IMR-90 (cell line): ENCODE results near the gene RSRC1. TPM values are rescaled to one million over a fixed set of nuclear protein-coding genes. Genes with fewer than 3 reads are reported as not detected.

Experiments used
- ATAC-seq: fragments of 200-7000 bp; cut with Tn5 transposase; 2 replicates; pipeline ENCODE4 v1.9.1; 2020; ENCODE audit warnings: low read depth, mild to moderate bottlenecking, moderate library complexity
- BruUV-seq: library from RNA; stranded (reverse); fragments of 400-500 nt; replicated peaks from 2 replicates; lab custom pipeline; 2021; lab: Mats Ljungman, UMichigan
- CTCF ChIA-PET: fragments of 300-600 bp; formaldehyde crosslinking; extraction: SDS; loops from one replicate; lab custom pipeline; 2021; ENCODE audit warnings: antibody characterized with exemption; lab: Yijun Ruan, JAX
- POLR2A ChIA-PET: fragments of 300-600 bp; sonication (Branson Sonifier 250); formaldehyde crosslinking; loops from one replicate; lab custom pipeline; 2022; ENCODE audit warnings: antibody characterized with exemption; ENCODE audit not compliant: unreplicated experiment; lab: Charles Lee
- DNase-seq: peaks from one replicate; pipeline ENCODE4 v3.0.0; 2013
- H2AFZ ChIP-seq: replicated peaks from 2 replicates; pipeline ENCODE3; 2013; ENCODE audit warnings: low read length, mild to moderate bottlenecking; ENCODE audit not compliant: poor library complexity
- H2AK5ac ChIP-seq: 2 replicates; pipeline ENCODE4 v1.6.1; 2013; ENCODE audit warnings: low read depth, low read length, inconsistent platforms
- H2AK9ac ChIP-seq: replicated peaks from 2 replicates; pipeline ENCODE3; 2013; ENCODE audit warnings: mild to moderate bottlenecking, low read depth, low read length, moderate library complexity; ENCODE audit not compliant: poor library complexity
- H2BK120ac ChIP-seq: 2 replicates; pipeline ENCODE4 v1.6.1; 2013; ENCODE audit warnings: low read depth, low read length, inconsistent platforms
- H2BK15ac ChIP-seq: 3 replicates; pipeline ENCODE4 v1.6.1; 2013; ENCODE audit warnings: low read depth, low read length, inconsistent platforms
- H2BK20ac ChIP-seq: 2 replicates; pipeline ENCODE4 v1.6.1; 2013; ENCODE audit warnings: low read depth, mild to moderate bottlenecking, inconsistent platforms, low read length, moderate library complexity
- H2BK5ac ChIP-seq: 2 replicates; pipeline ENCODE4 v1.6.1; 2013; ENCODE audit warnings: mild to moderate bottlenecking, low read depth, low read length, inconsistent platforms; ENCODE audit not compliant: poor library complexity, severe bottlenecking
- H3K14ac ChIP-seq: replicated peaks from 2 replicates; pipeline ENCODE4 v1.6.1; 2013; ENCODE audit warnings: low read depth, low read length, inconsistent platforms
- H3K18ac ChIP-seq: 2 replicates; pipeline ENCODE4 v1.6.1; 2013; ENCODE audit warnings: low read depth, low read length, control low read depth
- H3K23ac ChIP-seq: 2 replicates; pipeline ENCODE4 v1.6.1; 2013; ENCODE audit warnings: low read depth, low read length, inconsistent platforms
- H3K27ac ChIP-seq: 2 replicates; pipeline ENCODE4 v1.5.1; 2013; ENCODE audit warnings: mild to moderate bottlenecking, control low read depth, low read length; ENCODE audit not compliant: insufficient read depth
- H3K27me3 ChIP-seq: 2 replicates; pipeline ENCODE4 v1.6.1; 2013; ENCODE audit warnings: low read length; ENCODE audit not compliant: control insufficient read depth, insufficient read depth
- H3K36me3 ChIP-seq: 2 replicates; pipeline ENCODE4 v1.6.1; 2013; ENCODE audit warnings: low read length, mixed read lengths; ENCODE audit not compliant: control insufficient read depth, insufficient read depth
- H3K4ac ChIP-seq: 2 replicates; pipeline ENCODE4 v1.6.1; 2013; ENCODE audit warnings: low read depth, low read length, inconsistent platforms
- H3K4me1 ChIP-seq: 2 replicates; pipeline ENCODE4 v1.6.1; 2013; ENCODE audit warnings: low read length, mixed read lengths; ENCODE audit not compliant: control insufficient read depth, insufficient read depth
- H3K4me2 ChIP-seq: 2 replicates; pipeline ENCODE4 v1.6.1; 2013; ENCODE audit warnings: low read depth, mild to moderate bottlenecking, control low read depth, low read length, moderate library complexity
- H3K4me3 ChIP-seq: 2 replicates; pipeline ENCODE4 v1.5.1; 2013; ENCODE audit warnings: low read depth, mild to moderate bottlenecking, control low read depth, low read length, moderate library complexity; ENCODE audit not compliant: insufficient read depth
- H3K56ac ChIP-seq: 2 replicates; pipeline ENCODE4 v1.6.1; 2013; ENCODE audit warnings: low read length, inconsistent platforms; ENCODE audit not compliant: insufficient read depth; ENCODE audit errors: extremely low read depth
- H3K79me1 ChIP-seq, 2 experiments: 2 replicates each; pipeline ENCODE4 v1.6.1; 2013; ENCODE audit warnings: low read length in 2 of 2, inconsistent platforms in 1 of 2, low read depth in 1 of 2
- H3K9ac ChIP-seq: 2 replicates; pipeline ENCODE4 v1.6.1; 2013; ENCODE audit warnings: low read depth, low read length, control low read depth
- H3K9me1 ChIP-seq: 2 replicates; pipeline ENCODE4 v1.6.1; 2013; ENCODE audit warnings: low read length, inconsistent platforms; ENCODE audit not compliant: insufficient read depth
- H3K9me3 ChIP-seq: 2 replicates; pipeline ENCODE4 v1.6.1; 2013; ENCODE audit warnings: low read length; ENCODE audit not compliant: control insufficient read depth, insufficient read depth
- H4K20me1 ChIP-seq: 2 replicates; pipeline ENCODE4 v1.6.1; 2013; ENCODE audit warnings: low read length, inconsistent platforms; ENCODE audit not compliant: insufficient read depth
- H4K5ac ChIP-seq: 2 replicates; pipeline ENCODE4 v1.6.1; 2013; ENCODE audit warnings: mild to moderate bottlenecking, low read depth, low read length, control low read depth
- H4K8ac ChIP-seq, 2 experiments: 2 replicates each; pipeline ENCODE4 v1.6.1; 2013; ENCODE audit warnings: low read depth in 2 of 2, low read length in 2 of 2, control low read depth in 1 of 2, inconsistent platforms in 1 of 2
- H4K91ac ChIP-seq: 2 replicates; pipeline ENCODE4 v1.6.1; 2013; ENCODE audit warnings: low read depth, low read length, inconsistent platforms; ENCODE audit not compliant: insufficient read depth
- CEBPB ChIP-seq: IDR thresholded peaks from 2 replicates; pipeline ENCODE4 v1.6.1; 2012; ENCODE audit warnings: low read depth, low read length, improper control_type of control experiment
- FOS ChIP-seq: fragments of 150-350 bp; IDR thresholded peaks from 2 replicates; pipeline ENCODE4 v1.6.1; 2016; ENCODE audit warnings: low read depth, low read length
- MAFK ChIP-seq: IDR thresholded peaks from 2 replicates; pipeline ENCODE4 v1.6.1; 2012; ENCODE audit warnings: low read depth, low read length, improper control_type of control experiment
- MXI1 ChIP-seq: IDR thresholded peaks from 2 replicates; pipeline ENCODE4 v1.6.1; 2012; ENCODE audit warnings: low read depth, mild to moderate bottlenecking, low read length, moderate library complexity, borderline replicate concordance
- NFE2L2 ChIP-seq: fragments of 150-350 bp; IDR thresholded peaks from 2 replicates; pipeline ENCODE4 v1.6.1; 2016; ENCODE audit warnings: low read depth, mild to moderate bottlenecking, low read length
- RCOR1 ChIP-seq: IDR thresholded peaks from 2 replicates; pipeline ENCODE4 v1.6.1; 2012; ENCODE audit warnings: mild to moderate bottlenecking, low read length, improper control_type of control experiment; ENCODE audit not compliant: insufficient replicate concordance
- RFX5 ChIP-seq: IDR thresholded peaks from 2 replicates; pipeline ENCODE4 v1.8.0; 2012; ENCODE audit warnings: low read depth, mild to moderate bottlenecking, low read length, moderate library complexity
- SMC3 ChIP-seq: fragments of 150-350 bp; IDR thresholded peaks from 2 replicates; pipeline ENCODE4 v1.6.1; 2016; ENCODE audit warnings: low read depth, mild to moderate bottlenecking, antibody characterized with exemption, low read length, moderate library complexity
- WGBS, 2 experiments: methylation state at CpG; one replicate each; pipeline versions ENCODE4 v1.1.5 to v1.1.7; 2013; ENCODE audit warnings: missing lambda C conversion rate in 2 of 2; ENCODE audit not compliant: insufficient read length in 1 of 2; ENCODE audit errors: extremely low coverage in 2 of 2; 5-methylcytosine and 5-hydroxymethylcytosine counted together
- dilution Hi-C: fragments of 300-500 bp; cut with HindIII; formaldehyde crosslinking; loops from one replicate; pipeline ENCODE4 v1.14.3; 2018; ENCODE audit warnings: low sequenced_read_pairs; ENCODE audit not compliant: unreplicated experiment
- in situ Hi-C: fragments of 300-500 bp; cut with MboI; formaldehyde crosslinking; loops from 3 replicates; pipeline ENCODE4 v1.14.3; 2019; ENCODE audit warnings: low sequenced_read_pairs, inconsistent platforms, mixed read lengths
- intact Hi-C: fragments of 100-400 bp; cut with micrococcal nuclease; formaldehyde crosslinking; loops from 2 replicates; pipeline ENCODE4 v1.10.0; 2022
- polyA plus RNA-seq, 3 experiments: library from polyadenylated mRNA; depleted of rRNA; stranded (reverse); fragments of >200 nt; gene quantifications; 2 replicates each; pipeline ENCODE4 v1.2.3, GENCODE V29; 2012; ENCODE audit warnings: low replicate concordance in 1 of 3
- total RNA-seq: library from RNA; depleted of rRNA; stranded (reverse); fragments of >200 nt; gene quantifications from 2 replicates; pipeline ENCODE4 v1.2.3, GENCODE V29; 2012
- TF ChIP-seq, protein P1 (sequence below): fragments of 150-350 bp; IDR thresholded peaks from 2 replicates; pipeline ENCODE4 v1.6.1; 2017; ENCODE audit warnings: mild to moderate bottlenecking, antibody characterized with exemption, low read length, low read depth
- TF ChIP-seq, protein P2 (sequence below): fragments of 150-350 bp; IDR thresholded peaks from 2 replicates; pipeline ENCODE4 v1.6.1; 2016; ENCODE audit warnings: low read depth, mild to moderate bottlenecking, low read length, moderate library complexity, borderline replicate concordance
- TF ChIP-seq, protein P3 (sequence below): conservative IDR thresholded peaks from 2 replicates; pipeline ENCODE4 v1.5.1; 2012; ENCODE audit warnings: mild to moderate bottlenecking, low read depth, low read length, improper control_type of control experiment

Gene RSRC1
- total and polyA plus RNA-seq, 2 of the 4 experiments (the other 2 are of a cell fraction) = 3.8 to 41.8 TPM

GRCh38 chr3:158360756-158361448 is 251.0 kb downstream of the RSRC1 start:
- Histone ChIP-seq H3K27me3 (no peaks in the 10 kb centered on the region), H3K4me2 (no peak overlapping the region), H2AFZ (no peak overlapping the region), H3K9ac (no peak overlapping the region), H3K9me1 (no peaks in the 10 kb centered on the region), H2BK20ac (no peak overlapping the region), H2AK9ac (no peak overlapping the region), H3K18ac (no peak overlapping the region), H4K20me1 (no peaks in the 10 kb centered on the region), H3K4ac (no peak overlapping the region), H4K8ac (no peak overlapping the region), H3K4me1 (no peaks in the 10 kb centered on the region), H3K9me3 (no peaks in the 10 kb centered on the region), H3K27ac (no peak overlapping the region), H2AK5ac (no peak overlapping the region), H4K91ac (no peak overlapping the region), H2BK15ac (no peak overlapping the region), H2BK120ac (no peak overlapping the region), H3K4me3 (no peak overlapping the region), H3K36me3 (no peaks in the 10 kb centered on the region), H3K56ac (no peak overlapping the region), H3K23ac (no peak overlapping the region), H3K14ac (no peak overlapping the region), H4K5ac (no peak overlapping the region), H3K79me1 (no peaks in the 10 kb centered on the region), H2BK5ac (no peak overlapping the region)
- 95% methylated on average over 5 of the region's 11 CpGs; no CpG with 5 or more reads in 1 of the 2 experiments for WGBS, 2 experiments
- ChIA-PET POLR2A (no interaction called here), CTCF (no interaction called here)
- no TSS peak for BruUV-seq
- TF ChIP-seq CEBPB (no peak), MAFK (no peak), FOS (no peak), NFE2L2 (no peak), MXI1 (no peak), RFX5 (no peak), RCOR1 (no peak), SMC3 (no peak)
- TF ChIP-seq, protein P1, sequence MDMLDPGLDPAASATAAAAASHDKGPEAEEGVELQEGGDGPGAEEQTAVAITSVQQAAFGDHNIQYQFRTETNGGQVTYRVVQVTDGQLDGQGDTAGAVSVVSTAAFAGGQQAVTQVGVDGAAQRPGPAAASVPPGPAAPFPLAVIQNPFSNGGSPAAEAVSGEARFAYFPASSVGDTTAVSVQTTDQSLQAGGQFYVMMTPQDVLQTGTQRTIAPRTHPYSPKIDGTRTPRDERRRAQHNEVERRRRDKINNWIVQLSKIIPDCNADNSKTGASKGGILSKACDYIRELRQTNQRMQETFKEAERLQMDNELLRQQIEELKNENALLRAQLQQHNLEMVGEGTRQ = no peak
- TF ChIP-seq, protein P2, sequence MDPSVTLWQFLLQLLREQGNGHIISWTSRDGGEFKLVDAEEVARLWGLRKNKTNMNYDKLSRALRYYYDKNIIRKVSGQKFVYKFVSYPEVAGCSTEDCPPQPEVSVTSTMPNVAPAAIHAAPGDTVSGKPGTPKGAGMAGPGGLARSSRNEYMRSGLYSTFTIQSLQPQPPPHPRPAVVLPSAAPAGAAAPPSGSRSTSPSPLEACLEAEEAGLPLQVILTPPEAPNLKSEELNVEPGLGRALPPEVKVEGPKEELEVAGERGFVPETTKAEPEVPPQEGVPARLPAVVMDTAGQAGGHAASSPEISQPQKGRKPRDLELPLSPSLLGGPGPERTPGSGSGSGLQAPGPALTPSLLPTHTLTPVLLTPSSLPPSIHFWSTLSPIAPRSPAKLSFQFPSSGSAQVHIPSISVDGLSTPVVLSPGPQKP = no peak
- TF ChIP-seq, protein P3, sequence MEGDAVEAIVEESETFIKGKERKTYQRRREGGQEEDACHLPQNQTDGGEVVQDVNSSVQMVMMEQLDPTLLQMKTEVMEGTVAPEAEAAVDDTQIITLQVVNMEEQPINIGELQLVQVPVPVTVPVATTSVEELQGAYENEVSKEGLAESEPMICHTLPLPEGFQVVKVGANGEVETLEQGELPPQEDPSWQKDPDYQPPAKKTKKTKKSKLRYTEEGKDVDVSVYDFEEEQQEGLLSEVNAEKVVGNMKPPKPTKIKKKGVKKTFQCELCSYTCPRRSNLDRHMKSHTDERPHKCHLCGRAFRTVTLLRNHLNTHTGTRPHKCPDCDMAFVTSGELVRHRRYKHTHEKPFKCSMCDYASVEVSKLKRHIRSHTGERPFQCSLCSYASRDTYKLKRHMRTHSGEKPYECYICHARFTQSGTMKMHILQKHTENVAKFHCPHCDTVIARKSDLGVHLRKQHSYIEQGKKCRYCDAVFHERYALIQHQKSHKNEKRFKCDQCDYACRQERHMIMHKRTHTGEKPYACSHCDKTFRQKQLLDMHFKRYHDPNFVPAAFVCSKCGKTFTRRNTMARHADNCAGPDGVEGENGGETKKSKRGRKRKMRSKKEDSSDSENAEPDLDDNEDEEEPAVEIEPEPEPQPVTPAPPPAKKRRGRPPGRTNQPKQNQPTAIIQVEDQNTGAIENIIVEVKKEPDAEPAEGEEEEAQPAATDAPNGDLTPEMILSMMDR = no peak
- DNase-seq = no peak
- in situ Hi-C loops = no loop called here
- dilution Hi-C loops = no loop called here
- no peak for ATAC-seq
- intact Hi-C loops = no loop called here
